Peyer's patch (tissue), 4 donors: ENCODE measurements around the gene LSMEM2.

Source experiments
- CTCF ChIP-seq, 6 experiments: fragments of 450-650 bp in 4 of 6; fragments of 200-600 bp in 2 of 6; sonication (generic) in 1 of 6; IDR thresholded peaks; one replicate each; pipeline ENCODE4 v1.5.1; 2017 to 2019; ENCODE audit warnings: antibody characterized with exemption in 6 of 6, mild to moderate bottlenecking in 3 of 6, moderate library complexity in 1 of 6
- POLR2A ChIP-seq, 2 donors: fragments of 450-650 bp; IDR thresholded peaks; one replicate each; pipeline ENCODE4 v1.5.1; 2017; ENCODE audit warnings: antibody characterized with exemption in 2 of 2, mild to moderate bottlenecking in 2 of 2, moderate library complexity in 2 of 2

- peak; percentile 69 to 80 (median 76) for TF ChIP-seq CTCF (IDR thresholded peaks at IDR 0.05)
- no peak for TF ChIP-seq POLR2A (IDR thresholded peaks at IDR 0.05)
Observed at GRCh38 chr3:50274371-50275104, 4.3 kb upstream of the LSMEM2 start.
